HepG2 (cell line): ENCODE data around the gene CSK.

Experiments
- DNMT1 ChIP-seq: sonication (generic); formaldehyde crosslinking; IDR thresholded peaks from 2 replicates; pipeline ENCODE4 v1.5.1; 2020; ENCODE audit warnings: mild to moderate bottlenecking, missing genetic modification reagents
- EZH2 ChIP-seq: conservative IDR thresholded peaks from 2 replicates; pipeline ENCODE4 v1.6.1; 2012; ENCODE audit warnings: mild to moderate bottlenecking, low read depth, low read length, moderate library complexity
- GABPB1 ChIP-seq: IDR thresholded peaks from 2 replicates; pipeline ENCODE4 v1.6.1; 2016; ENCODE audit warnings: mild to moderate bottlenecking, missing genetic modification reagents, moderate library complexity, missing compliant biosample characterization
- KLF16 ChIP-seq, 2 experiments: sonication (generic) in 1 of 2; formaldehyde crosslinking in 1 of 2; IDR thresholded peaks; 2 replicates each; pipeline versions ENCODE4 v1.6.1 to v1.8.0; 2016 to 2023; ENCODE audit warnings: missing genetic modification reagents in 2 of 2, missing compliant biosample characterization in 1 of 2
- PHB2 ChIP-seq: fragments of 450-650 bp; IDR thresholded peaks from 2 replicates; pipeline ENCODE4 v1.6.1; 2018; ENCODE audit not compliant: partially characterized antibody
- RBM22 ChIP-seq: fragments of 200-400 bp; formaldehyde crosslinking; optimal IDR thresholded peaks from 2 replicates; pipeline ENCODE3; 2017; ENCODE audit warnings: mild to moderate bottlenecking, low read length, moderate library complexity
- SMARCC2 ChIP-seq: fragments of 450-650 bp; IDR thresholded peaks from 2 replicates; pipeline ENCODE4 v1.6.1; 2017; ENCODE audit warnings: antibody characterized with exemption, mild to moderate bottlenecking
- ZNF235 ChIP-seq: sonication (generic); formaldehyde crosslinking; IDR thresholded peaks from 2 replicates; pipeline ENCODE4 v1.8.1; 2023; ENCODE audit warnings: mild to moderate bottlenecking, missing genetic modification reagents, borderline replicate concordance
- ZNF326 ChIP-seq: sonication (generic); formaldehyde crosslinking; IDR thresholded peaks from 2 replicates; pipeline ENCODE4 v1.4.0; 2020; ENCODE audit warnings: missing genetic modification reagents, borderline replicate concordance
- TF ChIP-seq, protein P1 (sequence below): sonication (generic); formaldehyde crosslinking; IDR thresholded peaks from 2 replicates; pipeline ENCODE4 v1.5.0; 2020; ENCODE audit warnings: mild to moderate bottlenecking, missing genetic modification reagents, moderate library complexity
- TF ChIP-seq, protein P2 (sequence below): sonication (generic); formaldehyde crosslinking; IDR thresholded peaks from 2 replicates; pipeline ENCODE4 v1.8.0; 2022; ENCODE audit warnings: missing genetic modification reagents, mild to moderate bottlenecking, inconsistent platforms, borderline replicate concordance
- TF ChIP-seq, protein P3 (sequence below): IDR thresholded peaks from 2 replicates; pipeline ENCODE4 v1.6.1; 2016; ENCODE audit warnings: missing compliant biosample characterization, missing genetic modification reagents, borderline replicate concordance

DNA sequence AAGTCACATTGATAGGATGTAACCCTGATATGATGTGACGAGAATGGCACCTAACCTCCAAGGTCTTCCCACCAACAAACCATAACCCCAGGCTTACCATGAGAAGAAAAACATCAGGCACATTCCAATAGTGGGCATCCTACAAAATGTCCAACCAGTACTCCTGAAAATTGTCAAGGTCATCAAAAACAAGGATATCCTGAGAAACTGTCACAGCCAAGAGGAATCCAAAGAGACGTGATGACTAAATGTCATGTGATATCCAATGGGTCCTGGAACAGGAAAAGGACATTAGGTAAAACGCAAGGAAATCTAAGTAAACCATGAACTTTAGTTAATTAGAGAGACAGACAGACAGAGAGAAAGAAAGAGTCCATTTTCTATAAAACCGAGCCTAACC is 35.5 kb upstream of the CSK start:
- TF ChIP-seq DNMT1 (CRISPR knock-in tag) (no peak), GABPB1 (CRISPR knock-in tag) (no peak), ZNF326 (CRISPR knock-in tag) (no peak), PHB2 (no peak), SMARCC2 (no peak), KLF16 (CRISPR knock-in tag; IDR thresholded peaks at IDR 0.05) (no peak), RBM22 (no peak), EZH2 (no peak), ZNF235 (no peak)
- TF ChIP-seq, protein P1, sequence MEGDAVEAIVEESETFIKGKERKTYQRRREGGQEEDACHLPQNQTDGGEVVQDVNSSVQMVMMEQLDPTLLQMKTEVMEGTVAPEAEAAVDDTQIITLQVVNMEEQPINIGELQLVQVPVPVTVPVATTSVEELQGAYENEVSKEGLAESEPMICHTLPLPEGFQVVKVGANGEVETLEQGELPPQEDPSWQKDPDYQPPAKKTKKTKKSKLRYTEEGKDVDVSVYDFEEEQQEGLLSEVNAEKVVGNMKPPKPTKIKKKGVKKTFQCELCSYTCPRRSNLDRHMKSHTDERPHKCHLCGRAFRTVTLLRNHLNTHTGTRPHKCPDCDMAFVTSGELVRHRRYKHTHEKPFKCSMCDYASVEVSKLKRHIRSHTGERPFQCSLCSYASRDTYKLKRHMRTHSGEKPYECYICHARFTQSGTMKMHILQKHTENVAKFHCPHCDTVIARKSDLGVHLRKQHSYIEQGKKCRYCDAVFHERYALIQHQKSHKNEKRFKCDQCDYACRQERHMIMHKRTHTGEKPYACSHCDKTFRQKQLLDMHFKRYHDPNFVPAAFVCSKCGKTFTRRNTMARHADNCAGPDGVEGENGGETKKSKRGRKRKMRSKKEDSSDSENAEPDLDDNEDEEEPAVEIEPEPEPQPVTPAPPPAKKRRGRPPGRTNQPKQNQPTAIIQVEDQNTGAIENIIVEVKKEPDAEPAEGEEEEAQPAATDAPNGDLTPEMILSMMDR = no peak
- TF ChIP-seq, protein P2, sequence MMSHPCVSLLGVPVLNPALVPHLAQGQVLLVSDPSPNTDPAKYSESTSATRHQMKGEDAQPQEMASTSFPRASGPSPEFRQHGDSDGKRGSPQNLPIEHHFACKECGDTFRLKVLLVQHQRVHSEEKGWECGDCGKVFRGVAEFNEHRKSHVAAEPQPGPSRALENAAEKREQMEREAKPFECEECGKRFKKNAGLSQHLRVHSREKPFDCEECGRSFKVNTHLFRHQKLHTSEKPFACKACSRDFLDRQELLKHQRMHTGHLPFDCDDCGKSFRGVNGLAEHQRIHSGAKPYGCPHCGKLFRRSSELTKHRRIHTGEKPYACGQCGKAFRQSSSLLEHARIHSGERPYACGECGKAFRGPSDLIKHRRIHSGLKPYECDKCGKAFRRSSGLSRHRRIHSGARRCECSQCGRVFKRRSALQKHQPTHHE (CRISPR knock-in tag) = no peak
- TF ChIP-seq, protein P3, sequence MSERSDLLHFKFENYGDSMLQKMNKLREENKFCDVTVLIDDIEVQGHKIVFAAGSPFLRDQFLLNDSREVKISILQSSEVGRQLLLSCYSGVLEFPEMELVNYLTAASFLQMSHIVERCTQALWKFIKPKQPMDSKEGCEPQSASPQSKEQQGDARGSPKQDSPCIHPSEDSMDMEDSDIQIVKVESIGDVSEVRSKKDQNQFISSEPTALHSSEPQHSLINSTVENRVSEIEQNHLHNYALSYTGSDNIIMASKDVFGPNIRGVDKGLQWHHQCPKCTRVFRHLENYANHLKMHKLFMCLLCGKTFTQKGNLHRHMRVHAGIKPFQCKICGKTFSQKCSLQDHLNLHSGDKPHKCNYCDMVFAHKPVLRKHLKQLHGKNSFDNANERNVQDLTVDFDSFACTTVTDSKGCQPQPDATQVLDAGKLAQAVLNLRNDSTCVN (CRISPR knock-in tag) = no peak
